ENCODE data around the gene EBF4.

- TF ChIP-seq CTCF (IDR thresholded peaks at IDR 0.05) = no peak
- TF ChIP-seq POLR2A (IDR thresholded peaks at IDR 0.05) = no peak
Observed at GRCh38 chr20:2773812-2774211, 81.2 kb downstream of the EBF4 start.

Measured in uterus (tissue), 2 donors.